A673 (cell line): ENCODE data around the gene AANAT. TPM values are rescaled to one million over a fixed set of nuclear protein-coding genes. Genes with fewer than 3 reads are reported as not detected.

Source experiments
- BruUV-seq: library from RNA; stranded (reverse); fragments of 400-500 nt; replicated peaks from 2 replicates; lab custom pipeline; 2021; lab: Mats Ljungman, UMichigan
- CTCF ChIA-PET: fragments of 300-600 bp; sonication (Branson Sonifier 250); formaldehyde crosslinking; loops from one replicate; lab custom pipeline; 2022; ENCODE audit warnings: antibody characterized with exemption; lab: Charles Lee
- POLR2A ChIA-PET: fragments of 300-600 bp; sonication (Branson Sonifier 250); formaldehyde crosslinking; loops from one replicate; lab custom pipeline; 2022; ENCODE audit warnings: antibody characterized with exemption; ENCODE audit not compliant: low non-redundant PET; lab: Charles Lee
- DNase-seq: peaks from one replicate; pipeline ENCODE4 v3.0.0-alpha.2; 2015; ENCODE audit warnings: low spot score
- H3K27ac ChIP-seq: fragments of 200-600 bp; sonication (generic); 2 replicates; pipeline ENCODE4 v1.5.1; 2016; ENCODE audit warnings: mixed run types, low read depth, mild to moderate bottlenecking, mixed read lengths, antibody characterized with exemption, low read length; ENCODE audit not compliant: poor library complexity, severe bottlenecking
- H3K27me3 ChIP-seq: fragments of 200-600 bp; sonication (generic); replicated peaks from 2 replicates; pipeline ENCODE4 v1.6.1; 2017; ENCODE audit warnings: mixed run types, low read depth, mild to moderate bottlenecking, mixed read lengths, antibody characterized with exemption, low read length; ENCODE audit not compliant: insufficient read depth, poor library complexity
- H3K36me3 ChIP-seq: fragments of 200-600 bp; sonication (generic); 2 replicates; pipeline ENCODE4 v1.6.1; 2016; ENCODE audit warnings: mixed run types, mild to moderate bottlenecking, mixed read lengths, antibody characterized with exemption, low read length; ENCODE audit not compliant: insufficient read depth, poor library complexity, severe bottlenecking
- H3K4me1 ChIP-seq: fragments of 200-600 bp; sonication (generic); 2 replicates; pipeline ENCODE4 v1.6.1; 2017; ENCODE audit warnings: mixed run types, mild to moderate bottlenecking, mixed read lengths, antibody characterized with exemption, low read length; ENCODE audit not compliant: insufficient read depth, poor library complexity, severe bottlenecking
- H3K4me3 ChIP-seq: fragments of 200-600 bp; sonication (generic); 2 replicates; pipeline ENCODE4 v1.5.1; 2016; ENCODE audit warnings: low read depth, mixed run types, mild to moderate bottlenecking, mixed read lengths, low read length; ENCODE audit not compliant: poor library complexity, severe bottlenecking
- H3K9me3 ChIP-seq: fragments of 200-600 bp; sonication (generic); 2 replicates; pipeline ENCODE4 v1.6.1; 2016; ENCODE audit warnings: mixed run types, low read depth, mild to moderate bottlenecking, mixed read lengths, antibody characterized with exemption, low read length; ENCODE audit not compliant: poor library complexity, severe bottlenecking
- EZH2 ChIP-seq: fragments of 200-600 bp; sonication (generic); IDR thresholded peaks from 2 replicates; pipeline ENCODE4 v1.6.1; 2017; ENCODE audit warnings: borderline replicate concordance, low read depth, mild to moderate bottlenecking, mixed read lengths, antibody characterized with exemption, low read length; ENCODE audit not compliant: poor library complexity, severe bottlenecking
- intact Hi-C: fragments of 100-400 bp; cut with micrococcal nuclease; formaldehyde crosslinking; loops from one replicate; pipeline ENCODE4 v1.10.0; 2022; ENCODE audit not compliant: unreplicated experiment
- total RNA-seq: library from RNA; stranded (reverse); gene quantifications from 2 replicates; pipeline ENCODE4 v1.2.3, GENCODE V29; 2021
- TF ChIP-seq, protein P1 (sequence below): fragments of 300-800, 200-600 bp; sonication (generic); conservative IDR thresholded peaks from 2 replicates; pipeline ENCODE4 v1.5.1; 2017; ENCODE audit warnings: low read depth, mild to moderate bottlenecking, antibody characterized with exemption, low read length, moderate library complexity, mixed read lengths

The AANAT gene
- total RNA-seq, 1 experiment from 2014 or later, result not detected

GRCh38 chr17:76479515-76480060 lies 12.2 kb downstream of the AANAT start:
- no TSS peak for BruUV-seq
- CTCF ChIA-PET, result no interaction called here
- H3K4me3 ChIP-seq, result no peak overlapping the region
- H3K27ac ChIP-seq, result no peak overlapping the region
- no peaks in the 10 kb centered on the region for H3K36me3 ChIP-seq
- POLR2A ChIA-PET, result no interaction called here
- no peaks in the 10 kb centered on the region for H3K4me1 ChIP-seq
- intact Hi-C loops, result no loop called here
- TF ChIP-seq, protein P1, sequence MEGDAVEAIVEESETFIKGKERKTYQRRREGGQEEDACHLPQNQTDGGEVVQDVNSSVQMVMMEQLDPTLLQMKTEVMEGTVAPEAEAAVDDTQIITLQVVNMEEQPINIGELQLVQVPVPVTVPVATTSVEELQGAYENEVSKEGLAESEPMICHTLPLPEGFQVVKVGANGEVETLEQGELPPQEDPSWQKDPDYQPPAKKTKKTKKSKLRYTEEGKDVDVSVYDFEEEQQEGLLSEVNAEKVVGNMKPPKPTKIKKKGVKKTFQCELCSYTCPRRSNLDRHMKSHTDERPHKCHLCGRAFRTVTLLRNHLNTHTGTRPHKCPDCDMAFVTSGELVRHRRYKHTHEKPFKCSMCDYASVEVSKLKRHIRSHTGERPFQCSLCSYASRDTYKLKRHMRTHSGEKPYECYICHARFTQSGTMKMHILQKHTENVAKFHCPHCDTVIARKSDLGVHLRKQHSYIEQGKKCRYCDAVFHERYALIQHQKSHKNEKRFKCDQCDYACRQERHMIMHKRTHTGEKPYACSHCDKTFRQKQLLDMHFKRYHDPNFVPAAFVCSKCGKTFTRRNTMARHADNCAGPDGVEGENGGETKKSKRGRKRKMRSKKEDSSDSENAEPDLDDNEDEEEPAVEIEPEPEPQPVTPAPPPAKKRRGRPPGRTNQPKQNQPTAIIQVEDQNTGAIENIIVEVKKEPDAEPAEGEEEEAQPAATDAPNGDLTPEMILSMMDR, result no peak
- no peak for TF ChIP-seq EZH2
- H3K27me3 ChIP-seq, result no peaks in the 10 kb centered on the region
- no peak for DNase-seq
- no peaks in the 10 kb centered on the region for H3K9me3 ChIP-seq

GRCh38 chr17:76480632-76481031 lies 13.2 kb downstream of the AANAT start:
- no peaks in the 10 kb centered on the region for H3K27me3 ChIP-seq
- DNase-seq, result no peak
- TF ChIP-seq EZH2, result no peak
- TF ChIP-seq, protein P1, result no peak
- no TSS peak for BruUV-seq
- no peaks in the 10 kb centered on the region for H3K36me3 ChIP-seq
- H3K9me3 ChIP-seq, result no peaks in the 10 kb centered on the region
- intact Hi-C loops, result no loop called here
- H3K4me3 ChIP-seq, result no peak overlapping the region
- no peaks in the 10 kb centered on the region for H3K4me1 ChIP-seq
- POLR2A ChIA-PET, result interaction anchor here (1.0 kb wide), 1 partner anchor 19 kb away, joined by 3 read pairs; no protein-coding TSS in a partner anchor
- H3K27ac ChIP-seq, result no peak overlapping the region
- CTCF ChIA-PET, result no interaction called here

DNA sequence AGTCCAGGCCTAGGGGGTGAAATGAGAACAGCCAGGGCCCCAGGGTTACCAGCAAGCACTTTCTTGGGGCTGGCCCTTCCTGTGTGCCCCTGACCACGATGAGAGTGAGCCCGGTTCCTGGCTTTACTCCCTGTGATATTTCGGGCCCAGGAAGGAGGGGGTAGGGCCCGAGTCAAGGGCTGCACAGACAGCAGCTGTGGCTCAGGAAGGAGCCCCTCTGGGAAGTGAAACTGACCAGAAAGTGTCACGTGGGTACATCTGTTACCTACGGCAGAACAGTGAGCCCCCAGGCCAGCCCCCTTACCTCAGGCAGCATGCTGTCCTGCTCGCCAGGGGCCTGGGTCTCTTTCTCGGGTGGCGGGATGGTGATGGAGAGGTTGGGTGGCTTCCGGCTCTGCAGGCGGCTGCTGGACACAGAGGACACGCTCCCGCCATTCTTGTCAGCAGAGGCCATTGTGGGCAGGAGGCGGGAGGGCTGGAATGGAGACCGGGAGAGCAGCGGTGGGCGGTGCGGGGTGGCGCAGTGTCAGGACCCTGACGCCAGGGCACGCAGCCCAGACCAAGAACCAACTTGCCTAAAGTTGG lies 13.8 kb downstream of the AANAT start:
- no TSS peak for BruUV-seq
- Histone ChIP-seq H3K4me1 (no peaks in the 10 kb centered on the region), H3K36me3 (no peaks in the 10 kb centered on the region), H3K4me3 (no peak overlapping the region), H3K27ac (no peak overlapping the region), H3K27me3 (no peaks in the 10 kb centered on the region), H3K9me3 (no peaks in the 10 kb centered on the region)
- CTCF ChIA-PET, result no interaction called here
- POLR2A ChIA-PET, result interaction anchor here (1.0 kb wide), 1 partner anchor 18 kb away, joined by 3 read pairs; no protein-coding TSS in a partner anchor
- intact Hi-C loops, result no loop called here
- TF ChIP-seq, protein P1, result no peak
- TF ChIP-seq EZH2, result no peak
- DNase-seq, result no peak
